HL-60 (cell line): ENCODE data around the gene MAD2L2.

ENCODE experiments used
- DNase-seq, 2 experiments: peaks; one replicate each; pipeline ENCODE4 v3.0.0-alpha.2; 2010 to 2020; ENCODE audit warnings: low read depth in 1 of 2, low spot score in 1 of 2
- H3K27ac ChIP-seq: fragments of 250-450 bp; sonication (Bioruptor Pico); replicated peaks from 2 replicates; pipeline ENCODE4 v1.5.1; 2020; ENCODE audit warnings: mild to moderate bottlenecking, moderate library complexity
- H3K27me3 ChIP-seq: fragments of 250-450 bp; sonication (Bioruptor Pico); 2 replicates; pipeline ENCODE4 v1.5.1; 2021; ENCODE audit warnings: mild to moderate bottlenecking, moderate library complexity; ENCODE audit not compliant: insufficient read depth, poor library complexity, severe bottlenecking
- H3K4me3 ChIP-seq: replicated peaks from 2 replicates; pipeline ENCODE4 v1.5.1; 2011; ENCODE audit warnings: mild to moderate bottlenecking, control low read depth, low read length; ENCODE audit not compliant: insufficient read depth
- GABPA ChIP-seq: IDR thresholded peaks from 2 replicates; pipeline ENCODE4 v1.6.1; 2012; ENCODE audit warnings: low read depth
- POLR2AphosphoS5 ChIP-seq: IDR thresholded peaks from 2 replicates; pipeline ENCODE4 v1.6.1; 2012; ENCODE audit warnings: low read depth
- SPI1 ChIP-seq: IDR thresholded peaks from 2 replicates; pipeline ENCODE4 v1.6.1; 2012; ENCODE audit warnings: low read depth, mild to moderate bottlenecking, borderline replicate concordance
- TF ChIP-seq, protein P1 (sequence below): IDR thresholded peaks from 2 replicates; pipeline ENCODE4 v1.6.1; 2012; ENCODE audit warnings: low read depth; ENCODE audit not compliant: insufficient replicate concordance
- TF ChIP-seq, protein P2 (sequence below): IDR thresholded peaks from one replicate; pipeline ENCODE4 v1.5.1; 2011; ENCODE audit warnings: low read length, control low read depth, inconsistent platforms; ENCODE audit not compliant: insufficient read depth

MAD2L2 gene

GRCh38 chr1:11721311-11721710, 40.4 kb upstream of the MAD2L2 start:
- TF ChIP-seq SPI1 (no peak), POLR2AphosphoS5 (no peak), GABPA (no peak)
- TF ChIP-seq, protein P1, sequence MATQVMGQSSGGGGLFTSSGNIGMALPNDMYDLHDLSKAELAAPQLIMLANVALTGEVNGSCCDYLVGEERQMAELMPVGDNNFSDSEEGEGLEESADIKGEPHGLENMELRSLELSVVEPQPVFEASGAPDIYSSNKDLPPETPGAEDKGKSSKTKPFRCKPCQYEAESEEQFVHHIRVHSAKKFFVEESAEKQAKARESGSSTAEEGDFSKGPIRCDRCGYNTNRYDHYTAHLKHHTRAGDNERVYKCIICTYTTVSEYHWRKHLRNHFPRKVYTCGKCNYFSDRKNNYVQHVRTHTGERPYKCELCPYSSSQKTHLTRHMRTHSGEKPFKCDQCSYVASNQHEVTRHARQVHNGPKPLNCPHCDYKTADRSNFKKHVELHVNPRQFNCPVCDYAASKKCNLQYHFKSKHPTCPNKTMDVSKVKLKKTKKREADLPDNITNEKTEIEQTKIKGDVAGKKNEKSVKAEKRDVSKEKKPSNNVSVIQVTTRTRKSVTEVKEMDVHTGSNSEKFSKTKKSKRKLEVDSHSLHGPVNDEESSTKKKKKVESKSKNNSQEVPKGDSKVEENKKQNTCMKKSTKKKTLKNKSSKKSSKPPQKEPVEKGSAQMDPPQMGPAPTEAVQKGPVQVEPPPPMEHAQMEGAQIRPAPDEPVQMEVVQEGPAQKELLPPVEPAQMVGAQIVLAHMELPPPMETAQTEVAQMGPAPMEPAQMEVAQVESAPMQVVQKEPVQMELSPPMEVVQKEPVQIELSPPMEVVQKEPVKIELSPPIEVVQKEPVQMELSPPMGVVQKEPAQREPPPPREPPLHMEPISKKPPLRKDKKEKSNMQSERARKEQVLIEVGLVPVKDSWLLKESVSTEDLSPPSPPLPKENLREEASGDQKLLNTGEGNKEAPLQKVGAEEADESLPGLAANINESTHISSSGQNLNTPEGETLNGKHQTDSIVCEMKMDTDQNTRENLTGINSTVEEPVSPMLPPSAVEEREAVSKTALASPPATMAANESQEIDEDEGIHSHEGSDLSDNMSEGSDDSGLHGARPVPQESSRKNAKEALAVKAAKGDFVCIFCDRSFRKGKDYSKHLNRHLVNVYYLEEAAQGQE = no peak
- TF ChIP-seq, protein P2, sequence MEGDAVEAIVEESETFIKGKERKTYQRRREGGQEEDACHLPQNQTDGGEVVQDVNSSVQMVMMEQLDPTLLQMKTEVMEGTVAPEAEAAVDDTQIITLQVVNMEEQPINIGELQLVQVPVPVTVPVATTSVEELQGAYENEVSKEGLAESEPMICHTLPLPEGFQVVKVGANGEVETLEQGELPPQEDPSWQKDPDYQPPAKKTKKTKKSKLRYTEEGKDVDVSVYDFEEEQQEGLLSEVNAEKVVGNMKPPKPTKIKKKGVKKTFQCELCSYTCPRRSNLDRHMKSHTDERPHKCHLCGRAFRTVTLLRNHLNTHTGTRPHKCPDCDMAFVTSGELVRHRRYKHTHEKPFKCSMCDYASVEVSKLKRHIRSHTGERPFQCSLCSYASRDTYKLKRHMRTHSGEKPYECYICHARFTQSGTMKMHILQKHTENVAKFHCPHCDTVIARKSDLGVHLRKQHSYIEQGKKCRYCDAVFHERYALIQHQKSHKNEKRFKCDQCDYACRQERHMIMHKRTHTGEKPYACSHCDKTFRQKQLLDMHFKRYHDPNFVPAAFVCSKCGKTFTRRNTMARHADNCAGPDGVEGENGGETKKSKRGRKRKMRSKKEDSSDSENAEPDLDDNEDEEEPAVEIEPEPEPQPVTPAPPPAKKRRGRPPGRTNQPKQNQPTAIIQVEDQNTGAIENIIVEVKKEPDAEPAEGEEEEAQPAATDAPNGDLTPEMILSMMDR = no peak
- DNase-seq = no peak
- no peak overlapping the region for H3K27ac ChIP-seq
- no peak overlapping the region for H3K4me3 ChIP-seq
- H3K27me3 ChIP-seq = no peaks in the 10 kb centered on the region

DNA sequence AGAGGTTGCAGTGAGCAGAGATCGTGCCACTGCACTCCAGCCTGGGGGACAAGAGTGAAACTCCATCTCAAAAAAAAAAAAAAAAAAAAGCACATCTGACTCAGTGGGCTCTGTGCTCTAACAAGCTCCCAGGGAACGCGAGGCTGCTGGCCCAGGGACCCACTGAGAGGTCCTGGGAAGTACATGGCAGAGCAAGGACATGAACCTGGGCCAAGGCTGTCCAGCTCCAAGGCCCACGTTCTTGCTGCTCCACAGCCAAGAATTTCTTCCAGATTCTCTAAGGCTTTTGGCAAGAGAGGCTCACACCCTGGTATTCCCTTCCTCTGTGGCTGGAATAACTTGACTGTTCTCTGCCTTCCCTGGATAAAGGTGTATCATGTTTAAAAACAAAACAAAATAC, 39.6 kb upstream of the MAD2L2 start:
- no peak for TF ChIP-seq POLR2AphosphoS5
- TF ChIP-seq SPI1 = no peak
- TF ChIP-seq, protein P1 = no peak
- no peak for TF ChIP-seq GABPA
- TF ChIP-seq, protein P2 = no peak
- no peaks in the 10 kb centered on the region for H3K27me3 ChIP-seq
- no peak overlapping the region for H3K4me3 ChIP-seq
- H3K27ac ChIP-seq = no peak overlapping the region
- DNase-seq = no peak

DNA sequence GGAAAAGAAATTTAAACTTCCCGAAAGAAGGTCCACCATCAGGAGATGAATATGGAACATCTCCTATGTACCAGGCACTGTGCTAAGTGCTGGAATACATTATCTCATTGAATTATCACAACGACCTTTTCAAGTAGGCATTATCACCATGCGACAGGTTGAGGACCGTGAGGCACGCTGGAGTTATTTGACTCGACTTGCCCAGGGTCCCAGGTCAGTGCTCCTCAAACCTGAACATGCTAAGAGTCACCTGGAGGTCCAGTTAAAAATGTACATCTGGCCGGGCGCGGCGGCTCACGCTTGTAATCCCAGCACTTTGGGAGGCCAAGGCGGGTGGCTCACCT, 39.1 kb upstream of the MAD2L2 start:
- Histone ChIP-seq H3K4me3 (no peak overlapping the region), H3K27ac (peak overlapping the region; percentile 92), H3K27me3 (no peaks in the 10 kb centered on the region)
- DNase-seq = no peak
- no peak for TF ChIP-seq POLR2AphosphoS5
- TF ChIP-seq, protein P2 = no peak
- TF ChIP-seq GABPA = no peak
- TF ChIP-seq, protein P1 = no peak
- no peak for TF ChIP-seq SPI1
